ENCODE data around the gene SH3TC2.

Gene SH3TC2

DNA sequence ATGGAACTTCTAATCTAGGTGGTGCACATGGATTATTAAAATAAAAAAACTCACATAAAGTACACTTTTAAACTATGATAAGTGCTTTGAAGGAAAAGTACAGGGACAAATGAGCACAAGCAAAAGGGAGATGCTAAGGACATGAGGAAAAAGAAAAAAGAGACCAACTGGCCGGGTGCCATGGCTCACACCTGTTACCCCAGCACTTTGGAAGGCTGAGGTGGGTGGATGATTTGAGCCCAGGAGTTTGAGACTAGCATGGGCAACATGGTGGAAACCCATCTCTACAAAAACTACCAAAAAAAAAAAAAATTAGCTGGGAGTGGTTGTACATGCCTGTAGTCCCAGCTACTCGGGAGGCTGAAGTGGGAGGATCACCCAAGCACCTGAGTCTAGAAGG, 67.1 kb downstream of the SH3TC2 start:
- Mint-ChIP-seq H3K4me1 (ENCODE audit: low read depth) (no peaks in the 10 kb centered on the region), H3K9me3 (no peaks in the 10 kb centered on the region), H3K4me3 (no peak overlapping the region), H3K36me3 (ENCODE audit: low read depth) (no peaks in the 10 kb centered on the region), H3K27ac (no peak overlapping the region), H3K27me3 (ENCODE audit: low read depth) (peaks cover 15% of the 10 kb centered on the region)
- no peak for DNase-seq (ENCODE audit: low spot score)

DNA sequence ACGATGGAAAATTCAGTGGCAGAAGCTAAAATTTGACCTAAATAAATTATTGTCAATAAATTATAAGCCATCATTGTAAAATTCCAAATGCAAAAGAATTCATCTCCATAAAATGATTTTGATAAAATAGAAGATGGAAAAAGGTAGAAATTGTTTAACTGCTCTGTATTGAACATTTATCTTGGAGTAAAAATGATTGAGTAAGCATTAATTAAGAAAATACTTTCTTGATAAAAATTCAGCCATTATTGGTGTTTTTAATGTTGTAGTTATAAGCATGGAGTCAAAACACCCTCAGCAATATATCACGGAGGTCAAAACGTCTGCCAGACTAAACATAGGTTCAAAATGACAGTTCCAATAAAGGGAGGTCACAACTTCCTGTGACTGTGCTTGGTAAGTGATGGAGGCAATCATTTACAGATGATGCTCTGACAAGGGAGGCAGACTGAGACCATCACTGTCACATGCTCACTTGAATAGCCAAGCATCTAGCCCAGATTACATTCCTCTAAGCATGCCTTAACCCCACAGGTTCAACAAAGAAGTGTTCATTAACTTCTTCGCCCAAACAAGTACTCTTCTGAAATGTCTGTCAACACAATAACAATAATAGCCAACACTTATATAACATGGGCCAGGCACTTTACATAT, 69.5 kb downstream of the SH3TC2 start:
- DNase-seq (ENCODE audit: low spot score), result no peak
- Mint-ChIP-seq H3K36me3 (ENCODE audit: low read depth) (no peaks in the 10 kb centered on the region), H3K9me3 (no peaks in the 10 kb centered on the region), H3K4me1 (ENCODE audit: low read depth) (no peaks in the 10 kb centered on the region), H3K27me3 (ENCODE audit: low read depth) (peaks cover 22% of the 10 kb centered on the region), H3K4me3 (no peak overlapping the region), H3K27ac (no peak overlapping the region)

DNA sequence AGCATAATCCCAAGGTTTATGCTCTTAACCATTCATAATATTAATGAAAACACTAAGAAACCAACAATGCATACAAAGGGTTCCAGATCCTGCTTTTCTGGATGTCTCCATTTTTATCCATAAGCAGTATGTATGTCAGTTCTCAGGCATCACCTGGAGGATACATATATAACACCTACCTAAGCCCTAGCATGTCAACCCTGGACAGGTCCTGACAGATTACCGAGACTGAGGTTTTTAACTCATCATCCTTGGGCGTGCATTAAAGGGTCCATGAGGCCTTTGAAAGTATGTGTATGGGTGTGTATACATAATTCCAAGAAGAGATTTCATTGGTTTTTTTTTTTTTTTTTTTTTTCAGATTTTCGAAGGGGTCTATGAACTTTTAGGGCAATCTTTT, 70.6 kb downstream of the SH3TC2 start:
- DNase-seq (ENCODE audit: low spot score), result no peak
- no peaks in the 10 kb centered on the region for H3K9me3 Mint-ChIP-seq
- no peaks in the 10 kb centered on the region for H3K36me3 Mint-ChIP-seq (ENCODE audit: low read depth)
- H3K27me3 Mint-ChIP-seq (ENCODE audit: low read depth), result peaks cover 27% of the 10 kb centered on the region
- no peak overlapping the region for H3K27ac Mint-ChIP-seq
- H3K4me1 Mint-ChIP-seq (ENCODE audit: low read depth), result no peaks in the 10 kb centered on the region
- no peak overlapping the region for H3K4me3 Mint-ChIP-seq

DNA sequence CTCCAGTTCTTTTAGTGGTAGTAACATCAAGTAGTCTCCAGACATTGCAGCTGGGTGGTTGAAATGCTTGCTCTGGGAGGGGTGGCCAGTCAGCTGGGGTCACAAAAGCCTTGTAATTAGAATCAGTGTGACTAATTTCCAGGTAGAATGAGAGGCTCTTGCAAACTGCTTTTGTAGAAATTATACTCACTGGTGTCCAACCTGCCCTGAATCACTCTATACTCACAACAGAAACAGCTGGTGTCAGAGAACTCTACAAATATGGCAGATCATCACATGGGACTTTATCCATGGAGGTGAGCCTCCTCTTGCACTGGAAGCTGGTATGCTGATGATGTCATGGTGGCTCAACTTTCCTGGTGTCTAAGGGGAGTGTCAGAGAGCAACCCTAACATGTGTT, 71.3 kb downstream of the SH3TC2 start:
- Mint-ChIP-seq H3K27ac (no peak overlapping the region), H3K27me3 (ENCODE audit: low read depth) (peaks cover 21% of the 10 kb centered on the region), H3K36me3 (ENCODE audit: low read depth) (no peaks in the 10 kb centered on the region), H3K9me3 (no peaks in the 10 kb centered on the region), H3K4me1 (ENCODE audit: low read depth) (no peaks in the 10 kb centered on the region), H3K4me3 (no peak overlapping the region)
- no peak for DNase-seq (ENCODE audit: low spot score)

DNA sequence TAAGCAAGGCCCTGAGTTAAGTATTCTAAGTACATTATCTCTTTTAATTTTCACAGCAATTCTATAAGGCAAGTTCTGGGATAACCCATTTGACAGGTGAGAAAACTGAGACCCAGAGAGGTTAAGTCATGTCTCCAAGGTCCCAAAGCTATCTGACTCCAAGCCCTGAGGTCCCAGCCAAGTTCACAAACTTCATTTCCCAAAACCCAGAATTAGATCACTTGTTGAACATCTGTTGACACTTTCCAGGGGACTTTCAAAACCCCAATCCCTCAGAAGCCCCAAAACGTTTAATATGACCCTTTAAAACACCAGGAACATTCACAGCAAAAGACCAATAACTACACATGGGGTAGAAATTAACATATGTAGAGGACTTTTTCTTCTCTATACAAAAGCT, 72.0 kb downstream of the SH3TC2 start:
- Mint-ChIP-seq H3K4me1 (ENCODE audit: low read depth) (no peaks in the 10 kb centered on the region), H3K27ac (no peak overlapping the region), H3K36me3 (ENCODE audit: low read depth) (no peaks in the 10 kb centered on the region), H3K27me3 (ENCODE audit: low read depth) (peaks cover 26% of the 10 kb centered on the region), H3K9me3 (no peaks in the 10 kb centered on the region), H3K4me3 (no peak overlapping the region)
- DNase-seq (ENCODE audit: low spot score), result no peak

DNA sequence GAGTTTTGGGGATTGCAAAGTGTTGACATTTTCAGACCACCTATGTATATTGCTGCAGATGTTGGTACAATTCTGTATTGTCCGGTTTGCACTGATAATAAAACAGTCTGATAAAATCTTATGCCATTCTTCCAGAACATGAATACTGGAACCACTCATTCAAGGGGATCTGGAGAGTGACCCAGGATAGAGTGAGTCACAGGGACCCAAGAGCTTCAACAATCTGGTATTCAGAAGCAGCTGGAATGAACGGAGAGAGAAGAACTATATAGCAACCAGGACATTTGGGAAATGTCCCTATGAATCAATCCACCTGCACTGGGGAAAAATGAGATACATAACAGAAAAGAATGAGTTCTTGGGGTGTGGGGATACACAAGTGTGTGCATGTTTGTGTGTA, 73.3 kb downstream of the SH3TC2 start:
- no peak overlapping the region for H3K4me3 Mint-ChIP-seq
- H3K9me3 Mint-ChIP-seq, result no peaks in the 10 kb centered on the region
- no peaks in the 10 kb centered on the region for H3K36me3 Mint-ChIP-seq (ENCODE audit: low read depth)
- no peaks in the 10 kb centered on the region for H3K4me1 Mint-ChIP-seq (ENCODE audit: low read depth)
- no peak overlapping the region for H3K27ac Mint-ChIP-seq
- H3K27me3 Mint-ChIP-seq (ENCODE audit: low read depth), result peaks cover 31% of the 10 kb centered on the region
- DNase-seq (ENCODE audit: low spot score), result no peak

DNA sequence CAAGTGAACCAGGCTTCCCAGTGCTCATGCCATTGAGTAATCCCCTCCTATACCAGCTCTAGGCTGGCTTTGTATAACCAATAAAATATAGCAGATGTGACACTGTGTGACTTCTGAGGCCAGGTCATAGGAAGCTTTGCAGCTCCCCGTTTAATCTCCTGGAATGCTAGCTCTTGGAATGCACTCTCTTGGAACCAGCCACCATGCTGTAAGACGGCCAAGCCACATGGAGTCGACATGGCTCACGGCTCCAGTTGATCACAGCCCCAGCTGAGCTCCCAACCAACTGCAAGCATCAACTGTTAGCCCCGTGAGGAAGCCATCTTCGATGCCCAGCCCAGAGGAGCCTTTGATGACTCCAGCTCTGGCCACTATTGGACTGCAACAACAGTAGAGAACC, 74.5 kb downstream of the SH3TC2 start:
- no peak overlapping the region for H3K27ac Mint-ChIP-seq
- no peak overlapping the region for H3K4me3 Mint-ChIP-seq
- no peaks in the 10 kb centered on the region for H3K4me1 Mint-ChIP-seq (ENCODE audit: low read depth)
- no peaks in the 10 kb centered on the region for H3K36me3 Mint-ChIP-seq (ENCODE audit: low read depth)
- DNase-seq (ENCODE audit: low spot score), result no peak
- peaks cover 28% of the 10 kb centered on the region for H3K27me3 Mint-ChIP-seq (ENCODE audit: low read depth)
- no peaks in the 10 kb centered on the region for H3K9me3 Mint-ChIP-seq

DNA sequence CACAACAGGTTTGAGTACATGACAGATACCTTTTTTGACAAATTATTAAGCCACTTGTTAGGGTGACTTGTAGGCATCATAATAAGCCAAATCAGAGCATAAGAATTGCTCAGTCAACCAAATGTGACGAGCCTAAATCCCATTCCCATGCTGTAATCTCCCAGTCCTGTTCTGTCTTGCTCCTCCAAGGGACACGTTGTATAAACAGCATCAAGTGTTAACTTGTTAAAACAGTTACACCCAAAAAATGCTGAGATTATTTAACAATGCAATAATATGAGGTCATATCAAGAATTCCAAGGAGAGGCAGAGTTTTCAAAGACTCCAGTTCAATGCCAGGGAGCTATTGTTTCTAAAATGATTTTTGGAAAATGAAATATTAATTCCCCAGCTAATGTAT, 76.2 kb downstream of the SH3TC2 start:
- Mint-ChIP-seq H3K9me3 (no peaks in the 10 kb centered on the region), H3K4me3 (no peak overlapping the region), H3K4me1 (ENCODE audit: low read depth) (no peaks in the 10 kb centered on the region), H3K27ac (no peak overlapping the region), H3K27me3 (ENCODE audit: low read depth) (peaks cover 33% of the 10 kb centered on the region), H3K36me3 (ENCODE audit: low read depth) (no peaks in the 10 kb centered on the region)
- no peak for DNase-seq (ENCODE audit: low spot score)

DNA sequence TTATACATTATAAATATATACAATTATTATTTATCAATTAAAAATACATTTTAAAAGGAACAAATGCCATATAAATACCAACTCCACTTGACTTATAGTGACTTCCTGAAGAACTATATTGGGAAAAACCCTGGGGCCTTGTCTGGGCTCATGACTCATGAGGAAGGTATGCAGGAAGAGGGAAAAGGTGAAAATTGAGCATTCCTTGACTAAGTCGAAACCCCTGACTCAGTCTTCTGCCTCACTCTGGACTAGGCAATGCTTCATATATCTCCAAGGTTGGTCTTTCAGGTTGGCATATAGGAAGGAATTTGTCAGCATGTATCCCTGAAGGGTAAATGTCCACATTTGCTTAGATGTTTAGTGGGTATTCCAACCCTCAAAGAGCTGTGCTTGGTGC, 78.5 kb downstream of the SH3TC2 start:
- no peak for DNase-seq (ENCODE audit: low spot score)
- no peak overlapping the region for H3K4me3 Mint-ChIP-seq
- no peaks in the 10 kb centered on the region for H3K9me3 Mint-ChIP-seq
- H3K27me3 Mint-ChIP-seq (ENCODE audit: low read depth), result peaks cover 32% of the 10 kb centered on the region
- H3K27ac Mint-ChIP-seq, result no peak overlapping the region
- H3K36me3 Mint-ChIP-seq (ENCODE audit: low read depth), result no peaks in the 10 kb centered on the region
- no peaks in the 10 kb centered on the region for H3K4me1 Mint-ChIP-seq (ENCODE audit: low read depth)

DNA sequence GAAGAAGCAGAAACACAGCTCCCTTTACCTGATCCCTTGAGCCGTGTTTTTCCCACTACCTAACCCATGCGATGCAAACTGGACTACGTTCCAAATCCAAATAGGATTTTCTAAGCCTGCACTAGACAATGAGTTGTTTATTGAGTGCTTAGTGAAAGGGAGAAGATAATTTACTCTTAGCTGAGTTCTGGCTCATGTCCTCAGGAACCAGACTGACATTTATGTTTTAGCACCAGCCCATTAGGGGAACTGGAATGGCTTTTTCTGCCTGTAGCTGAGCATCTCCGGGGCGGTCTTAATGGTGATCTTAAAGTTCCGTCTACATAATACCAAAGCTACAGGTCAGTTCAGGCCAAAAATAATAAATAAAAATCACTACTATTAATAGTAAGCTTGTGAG, 81.5 kb downstream of the SH3TC2 start:
- DNase-seq (ENCODE audit: low spot score), result no peak
- Mint-ChIP-seq H3K27me3 (ENCODE audit: low read depth) (peaks cover 22% of the 10 kb centered on the region), H3K4me1 (ENCODE audit: low read depth) (no peaks in the 10 kb centered on the region), H3K36me3 (ENCODE audit: low read depth) (no peaks in the 10 kb centered on the region), H3K4me3 (no peak overlapping the region), H3K9me3 (no peaks in the 10 kb centered on the region), H3K27ac (no peak overlapping the region)

DNA sequence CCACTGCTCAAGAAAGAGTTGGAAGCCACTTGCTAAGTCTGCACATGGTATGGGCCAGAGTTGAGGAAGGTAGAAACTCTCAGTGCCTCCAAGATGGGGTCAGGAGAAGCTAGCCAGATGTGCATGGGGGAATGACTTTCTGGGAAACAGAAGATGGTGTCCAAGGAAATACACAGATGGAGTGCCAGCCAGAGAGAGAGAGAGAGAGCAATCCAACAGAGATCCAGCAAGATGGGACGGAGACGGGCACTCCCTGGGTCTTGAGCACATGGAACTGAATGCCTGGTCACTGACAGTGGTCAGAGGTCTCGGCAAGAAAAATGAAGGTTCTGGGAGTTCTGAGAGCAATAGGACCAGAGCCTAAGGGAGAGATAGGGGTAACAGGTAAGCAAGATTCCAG, 82.1 kb downstream of the SH3TC2 start:
- H3K27ac Mint-ChIP-seq, result no peak overlapping the region
- no peaks in the 10 kb centered on the region for H3K9me3 Mint-ChIP-seq
- no peak for DNase-seq (ENCODE audit: low spot score)
- no peaks in the 10 kb centered on the region for H3K36me3 Mint-ChIP-seq (ENCODE audit: low read depth)
- no peak overlapping the region for H3K4me3 Mint-ChIP-seq
- peaks cover 16% of the 10 kb centered on the region for H3K27me3 Mint-ChIP-seq (ENCODE audit: low read depth)
- H3K4me1 Mint-ChIP-seq (ENCODE audit: low read depth), result no peaks in the 10 kb centered on the region

DNA sequence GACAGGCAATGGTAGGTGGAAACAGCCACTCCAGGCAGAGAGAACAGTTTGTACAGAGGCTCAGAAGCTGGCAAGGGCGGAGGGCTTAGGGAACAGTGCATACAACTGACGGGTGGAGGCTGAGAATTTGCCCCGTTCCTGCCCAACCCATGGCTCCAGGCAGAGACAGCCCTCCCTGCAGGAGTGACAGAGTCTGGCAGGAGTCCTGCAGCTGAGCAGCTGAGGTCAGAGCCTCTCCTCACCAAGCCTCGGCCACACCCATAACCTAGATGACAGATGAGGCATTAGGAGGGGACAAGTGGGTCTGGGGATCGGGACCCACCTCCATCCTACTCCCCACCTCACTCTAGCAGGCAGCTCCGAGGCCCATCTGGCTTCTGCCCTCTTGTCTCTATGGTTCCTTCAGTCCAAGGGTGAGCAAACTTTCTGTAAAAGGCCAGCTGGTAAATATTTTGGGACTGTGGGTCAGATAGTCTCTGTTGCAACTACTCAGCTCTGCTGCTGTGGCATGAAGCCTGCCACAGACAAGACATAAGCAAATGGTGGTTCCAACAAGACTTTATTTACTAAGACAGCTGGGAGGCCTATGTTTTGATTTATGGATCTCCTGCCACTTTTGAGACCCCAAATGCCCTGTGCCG, 83.7 kb downstream of the SH3TC2 start:
- no peak overlapping the region for H3K4me3 Mint-ChIP-seq
- H3K4me1 Mint-ChIP-seq (ENCODE audit: low read depth), result no peaks in the 10 kb centered on the region
- no peaks in the 10 kb centered on the region for H3K36me3 Mint-ChIP-seq (ENCODE audit: low read depth)
- DNase-seq (ENCODE audit: low spot score), result no peak
- peaks cover 11% of the 10 kb centered on the region for H3K27me3 Mint-ChIP-seq (ENCODE audit: low read depth)
- no peaks in the 10 kb centered on the region for H3K9me3 Mint-ChIP-seq
- no peak overlapping the region for H3K27ac Mint-ChIP-seq

DNA sequence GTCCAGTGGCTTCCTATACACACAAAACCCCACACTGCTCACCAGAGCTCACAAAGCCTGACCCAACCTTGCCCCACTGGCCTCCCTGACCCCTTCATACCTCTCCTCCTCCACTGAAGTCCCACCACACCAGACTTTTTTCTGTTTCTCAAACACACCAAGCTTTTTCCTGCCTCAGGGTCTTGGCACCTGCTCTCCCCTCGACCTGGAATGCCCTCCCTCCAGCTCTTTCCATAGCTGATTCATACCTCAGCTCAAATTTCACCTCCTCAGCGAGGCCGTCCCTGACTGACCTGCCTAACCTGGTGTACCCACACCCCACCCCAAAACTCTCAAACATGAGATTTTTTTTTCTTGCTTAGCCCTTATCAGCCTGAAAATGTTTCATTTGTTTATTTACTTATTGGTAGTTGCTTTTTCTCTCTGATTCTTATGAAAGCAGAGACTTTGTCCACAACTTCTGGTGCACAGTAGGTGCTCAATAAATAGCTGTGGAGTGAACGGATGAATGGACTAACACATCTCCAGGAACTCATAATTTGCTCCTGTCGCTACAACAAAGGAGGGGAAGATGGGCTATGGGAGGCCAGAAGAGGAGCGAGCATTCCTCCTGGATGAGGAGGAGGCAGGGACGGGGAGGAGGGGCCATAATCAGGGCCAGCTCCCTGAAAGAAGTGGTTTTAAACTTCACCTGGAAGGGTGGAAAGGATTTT, 84.3 kb downstream of the SH3TC2 start:
- H3K36me3 Mint-ChIP-seq (ENCODE audit: low read depth), result no peaks in the 10 kb centered on the region
- H3K27ac Mint-ChIP-seq, result no peak overlapping the region
- H3K4me3 Mint-ChIP-seq, result no peak overlapping the region
- no peaks in the 10 kb centered on the region for H3K9me3 Mint-ChIP-seq
- H3K27me3 Mint-ChIP-seq (ENCODE audit: low read depth), result peaks cover 11% of the 10 kb centered on the region
- H3K4me1 Mint-ChIP-seq (ENCODE audit: low read depth), result no peaks in the 10 kb centered on the region
- DNase-seq (ENCODE audit: low spot score), result no peak

DNA sequence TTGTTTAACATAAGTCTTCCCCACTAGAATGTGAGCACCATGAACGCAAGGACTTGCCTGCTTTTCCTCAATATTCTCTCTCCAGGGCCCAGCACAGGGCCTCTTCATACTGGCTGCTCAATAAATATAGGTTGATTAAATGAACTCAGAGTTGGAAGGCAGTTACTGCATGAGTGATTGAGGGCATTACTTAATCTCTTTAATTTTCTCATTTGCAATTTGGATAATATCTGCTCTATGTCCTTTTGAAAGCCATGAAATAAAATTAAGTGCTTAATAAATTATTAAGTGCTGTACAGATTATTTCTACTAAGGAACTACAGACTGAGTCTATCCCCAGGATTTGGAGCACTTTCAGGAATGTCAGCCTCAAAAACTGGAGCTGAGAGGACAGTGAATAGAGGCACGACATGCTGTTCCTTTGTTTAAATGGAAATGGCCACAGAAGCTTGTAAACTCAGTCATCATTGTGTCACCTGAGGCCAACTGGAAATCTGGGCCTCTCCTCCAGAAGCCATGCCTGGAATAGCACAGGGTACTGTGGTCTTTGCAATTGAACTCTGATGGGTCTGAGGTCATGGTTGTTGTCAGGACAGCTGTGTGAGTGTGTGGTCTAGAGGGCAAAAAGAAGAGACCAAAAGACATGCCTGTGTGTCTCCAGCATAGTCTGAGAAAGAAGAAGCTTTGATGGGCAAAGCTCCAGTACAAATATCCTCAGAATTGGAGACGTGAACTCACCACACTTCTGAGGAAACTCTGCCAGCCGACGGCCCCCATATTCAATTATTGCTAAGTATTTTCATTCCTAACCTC, 86.1 kb downstream of the SH3TC2 start:
- Mint-ChIP-seq H3K36me3 (ENCODE audit: low read depth) (no peaks in the 10 kb centered on the region), H3K4me3 (no peak overlapping the region), H3K4me1 (ENCODE audit: low read depth) (no peaks in the 10 kb centered on the region), H3K27me3 (ENCODE audit: low read depth) (peaks cover 9% of the 10 kb centered on the region), H3K27ac (no peak overlapping the region), H3K9me3 (no peaks in the 10 kb centered on the region)
- DNase-seq (ENCODE audit: low spot score), result no peak
